GM19468 (cell line): ENCODE results near the gene RHBDL2.
"Not testable (repeated sequence)": the region's sequence is repeated elsewhere in the genome, so short reads cannot be mapped to it uniquely, and the experiment has no call there.

Source experiments
- ATAC-seq: cut with Tn5 transposase; IDR thresholded peaks from one replicate; pipeline ENCODE4 v1.9.1; 2021; ENCODE audit warnings: mild to moderate bottlenecking, moderate library complexity, moderate number of reproducible peaks; ENCODE audit not compliant: unreplicated experiment; ENCODE audit errors: extremely low read depth

The RHBDL2 gene

GRCh38 chr1:38940339-38941047 lies 1.1 kb downstream of the RHBDL2 start:
- ATAC-seq, result no peak

GRCh38 chr1:38938722-38939260 lies 2.8 kb downstream of the RHBDL2 start:
- no peak for ATAC-seq

GRCh38 chr1:38932571-38932970 lies 9.1 kb downstream of the RHBDL2 start:
- no peak for ATAC-seq

GRCh38 chr1:38929476-38929875 lies 12.2 kb downstream of the RHBDL2 start:
- no peak for ATAC-seq

GRCh38 chr1:38929054-38929453 lies 12.6 kb downstream of the RHBDL2 start:
- ATAC-seq, result no peak

- ATAC-seq, result no peak
Observed at GRCh38 chr1:38926091-38926490, 15.5 kb downstream of the RHBDL2 start.

- ATAC-seq, result no peak
Observed at GRCh38 chr1:38925391-38925790, 16.2 kb downstream of the RHBDL2 start.

- no peak for ATAC-seq
Observed at GRCh38 chr1:38923607-38924006, 18.0 kb downstream of the RHBDL2 start.

- ATAC-seq, result no peak
Observed at GRCh38 chr1:38919130-38919529, 22.5 kb downstream of the RHBDL2 start.

- no peak for ATAC-seq
Observed at GRCh38 chr1:38918568-38918967, 23.1 kb downstream of the RHBDL2 start.

GRCh38 chr1:38917772-38918171 lies 23.9 kb downstream of the RHBDL2 start:
- ATAC-seq, result no peak

GRCh38 chr1:38917337-38917736 lies 24.3 kb downstream of the RHBDL2 start:
- ATAC-seq, result no peak

- no peak for ATAC-seq
Observed at GRCh38 chr1:38915352-38915948, 26.2 kb downstream of the RHBDL2 start.

- ATAC-seq, result not testable (repeated sequence)
Observed at GRCh38 chr1:38914908-38915307, 26.7 kb downstream of the RHBDL2 start.

GRCh38 chr1:38908821-38909220 lies 32.8 kb downstream of the RHBDL2 start:
- ATAC-seq, result no peak

- no peak for ATAC-seq
Observed at GRCh38 chr1:38905985-38906384, 35.6 kb downstream of the RHBDL2 start.

- no peak for ATAC-seq
Observed at GRCh38 chr1:38899560-38899959, 42.1 kb downstream of the RHBDL2 start.

GRCh38 chr1:38898653-38899230 lies 42.9 kb downstream of the RHBDL2 start:
- no peak for ATAC-seq

GRCh38 chr1:38896169-38896568 lies 45.5 kb downstream of the RHBDL2 start:
- no peak for ATAC-seq

- no peak for ATAC-seq
Observed at GRCh38 chr1:38892976-38893375, 48.7 kb downstream of the RHBDL2 start.

- no peak for ATAC-seq
Observed at GRCh38 chr1:38891753-38892152, 49.9 kb downstream of the RHBDL2 start.
